GM12872 (cell line): Measurements from ENCODE around the gene ATRAID.

ENCODE experiments used
- CTCF ChIP-seq: IDR thresholded peaks from 3 replicates; pipeline ENCODE4 v1.5.1; 2011; ENCODE audit warnings: low read depth, mild to moderate bottlenecking, low read length, moderate library complexity; ENCODE audit not compliant: insufficient read depth

ATRAID gene

GRCh38 chr2:27233341-27233740 is 21.5 kb downstream of the ATRAID start:
- no peak for TF ChIP-seq CTCF

- no peak for TF ChIP-seq CTCF
Measured at GRCh38 chr2:27236136-27236535, 24.3 kb downstream of the ATRAID start.

- TF ChIP-seq CTCF: no peak
Measured at GRCh38 chr2:27236626-27237025, 24.8 kb downstream of the ATRAID start.

GRCh38 chr2:27237341-27237945 is 25.6 kb downstream of the ATRAID start:
- no peak for TF ChIP-seq CTCF

GRCh38 chr2:27238976-27239375 is 27.1 kb downstream of the ATRAID start:
- TF ChIP-seq CTCF: no peak

- TF ChIP-seq CTCF: no peak
Measured at GRCh38 chr2:27240406-27240805, 28.6 kb downstream of the ATRAID start.

- no peak for TF ChIP-seq CTCF
Measured at GRCh38 chr2:27241761-27242613, 30.1 kb downstream of the ATRAID start.
